ENCODE results near the gene IGF2BP2. TPM values are rescaled to one million over a fixed set of nuclear protein-coding genes. Genes with fewer than 3 reads are reported as not detected.

Gene IGF2BP2
- total RNA-seq, 6 experiments from 2014 or later, result 97.2 to 111 (median 100.0) TPM

GRCh38 chr3:185822221-185823000 is 2.4 kb downstream of the IGF2BP2 start:
- peak; percentile 79 for DNase-seq
- Mint-ChIP-seq H3K27me3 (ENCODE audit: insufficient read depth) (no peaks in the 10 kb centered on the region), H3K4me3 (peak overlapping the region; percentile 95), H3K4me1 (ENCODE audit: low read depth) (peaks cover 62% of the 10 kb centered on the region), H3K9me3 (no peaks in the 10 kb centered on the region), H3K36me3 (ENCODE audit: low read depth) (peaks cover 7% of the 10 kb centered on the region), H3K27ac (peak overlapping the region; percentile 96)
- TF ChIP-seq CTCF (IDR thresholded peaks at IDR 0.05), result no peak

GRCh38 chr3:185820973-185821758 is 3.7 kb downstream of the IGF2BP2 start:
- H3K4me1 Mint-ChIP-seq (ENCODE audit: low read depth), result peaks cover 62% of the 10 kb centered on the region

GRCh38 chr3:185818267-185818875 is 6.5 kb downstream of the IGF2BP2 start:
- H3K36me3 Mint-ChIP-seq (ENCODE audit: low read depth), result peaks cover 3% of the 10 kb centered on the region
- no peak for TF ChIP-seq CTCF (IDR thresholded peaks at IDR 0.05)
- peak overlapping the region; percentile 48 for H3K4me3 Mint-ChIP-seq
- H3K4me1 Mint-ChIP-seq (ENCODE audit: low read depth), result peaks cover 88% of the 10 kb centered on the region
- no peak for DNase-seq
- peak overlapping the region; percentile 10 for H3K27ac Mint-ChIP-seq
- no peaks in the 10 kb centered on the region for H3K27me3 Mint-ChIP-seq (ENCODE audit: insufficient read depth)
- H3K9me3 Mint-ChIP-seq, result no peaks in the 10 kb centered on the region

More at GRCh38 chr3:185820973-185821758, 3.7 kb downstream of the IGF2BP2 start:
- DNase-seq, result peak; percentile 89
- no peak for TF ChIP-seq CTCF (IDR thresholded peaks at IDR 0.05)
- Mint-ChIP-seq H3K4me3 (peak overlapping the region; percentile 95), H3K27me3 (ENCODE audit: insufficient read depth) (no peaks in the 10 kb centered on the region), H3K27ac (peak overlapping the region; percentile 82), H3K9me3 (no peaks in the 10 kb centered on the region), H3K36me3 (ENCODE audit: low read depth) (peaks cover 3% of the 10 kb centered on the region; the same call in 1 of the 2 replicates)

- H3K36me3 Mint-ChIP-seq (ENCODE audit: low read depth), result peaks cover 11% of the 10 kb centered on the region
- DNase-seq, result peak; percentile 27
- peak overlapping the region; percentile 68 for H3K4me3 Mint-ChIP-seq
Observed at GRCh38 chr3:185815391-185816282, 9.2 kb downstream of the IGF2BP2 start.

More at GRCh38 chr3:185815391-185816282, 9.2 kb downstream of the IGF2BP2 start:
- Mint-ChIP-seq H3K27ac (peak overlapping the region; percentile 82), H3K9me3 (no peaks in the 10 kb centered on the region), H3K27me3 (ENCODE audit: insufficient read depth) (no peaks in the 10 kb centered on the region), H3K4me1 (ENCODE audit: low read depth) (peaks cover 93% of the 10 kb centered on the region)
- TF ChIP-seq CTCF (IDR thresholded peaks at IDR 0.05), result no peak
